ENCODE measurements around the gene GINS2. TPM values are rescaled to one million over a fixed set of nuclear protein-coding genes. Genes with fewer than 3 reads are reported as not detected.

The GINS2 gene
- total RNA-seq, 4 donors from 2014 or later = 1.8 to 2.5 (median 1.9) TPM; not detected in 1

GRCh38 chr16:85662976-85663830 lies 25.6 kb downstream of the GINS2 start:
- no peaks in the 10 kb centered on the region for H3K27me3 ChIP-seq
- peaks cover 4% of the 10 kb centered on the region for H3K4me1 ChIP-seq
- no peak for TF ChIP-seq EP300 (IDR thresholded peaks at IDR 0.05)
- TF ChIP-seq POLR2AphosphoS5 (IDR thresholded peaks at IDR 0.05) = no peak
- TF ChIP-seq CTCF (IDR thresholded peaks at IDR 0.05) = no peak
- TF ChIP-seq POLR2A (IDR thresholded peaks at IDR 0.05) = no peak
- WGBS = 94% methylated on average over 38 of the region's 38 CpGs
- H3K36me3 ChIP-seq = peaks cover 94% of the 10 kb centered on the region
- DNase-seq (ENCODE audit: low spot score in 2 of 2) = no peak
- H3K27ac ChIP-seq = no peak overlapping the region
- H3K4me3 ChIP-seq = no peak overlapping the region
- no peaks in the 10 kb centered on the region for H3K9me3 ChIP-seq

- peaks cover 94% of the 10 kb centered on the region for H3K36me3 ChIP-seq
- no CpG with 5 or more reads among the region's 3 CpGs for WGBS
Measured at GRCh38 chr16:85662482-85662812, 26.3 kb downstream of the GINS2 start.

GRCh38 chr16:85661740-85662481 lies 26.8 kb downstream of the GINS2 start:
- 94% methylated on average over 19 of the region's 26 CpGs for WGBS
- no peaks in the 10 kb centered on the region for H3K9me3 ChIP-seq
- TF ChIP-seq CTCF (IDR thresholded peaks at IDR 0.05) (no peak), EP300 (IDR thresholded peaks at IDR 0.05) (no peak), POLR2AphosphoS5 (IDR thresholded peaks at IDR 0.05) (no peak), POLR2A (IDR thresholded peaks at IDR 0.05) (no peak)
- H3K4me1 ChIP-seq = peaks cover 4% of the 10 kb centered on the region
- H3K27ac ChIP-seq = no peak overlapping the region
- peaks cover 94% of the 10 kb centered on the region for H3K36me3 ChIP-seq
- H3K27me3 ChIP-seq = no peaks in the 10 kb centered on the region
- no peak overlapping the region for H3K4me3 ChIP-seq
- DNase-seq (ENCODE audit: low spot score in 2 of 2) = peak in 1 of 2 donors; percentile 50

More at GRCh38 chr16:85662482-85662812, 26.3 kb downstream of the GINS2 start:
- Histone ChIP-seq H3K4me1 (peaks cover 4% of the 10 kb centered on the region), H3K4me3 (no peak overlapping the region), H3K27me3 (no peaks in the 10 kb centered on the region), H3K9me3 (no peaks in the 10 kb centered on the region), H3K27ac (no peak overlapping the region)
- no peak for DNase-seq (ENCODE audit: low spot score in 2 of 2)
- TF ChIP-seq CTCF (IDR thresholded peaks at IDR 0.05) (no peak), EP300 (IDR thresholded peaks at IDR 0.05) (no peak), POLR2A (IDR thresholded peaks at IDR 0.05) (no peak), POLR2AphosphoS5 (IDR thresholded peaks at IDR 0.05) (no peak)

GRCh38 chr16:85660843-85661739 lies 27.7 kb downstream of the GINS2 start:
- no peak overlapping the region for H3K4me3 ChIP-seq
- no peaks in the 10 kb centered on the region for H3K9me3 ChIP-seq
- peaks cover 94% of the 10 kb centered on the region for H3K36me3 ChIP-seq
- peaks cover 4% of the 10 kb centered on the region for H3K4me1 ChIP-seq
- H3K27me3 ChIP-seq = no peaks in the 10 kb centered on the region
- no peak overlapping the region for H3K27ac ChIP-seq
- TF ChIP-seq CTCF (IDR thresholded peaks at IDR 0.05) (no peak), EP300 (IDR thresholded peaks at IDR 0.05) (no peak), POLR2AphosphoS5 (IDR thresholded peaks at IDR 0.05) (no peak)
- peak in 1 of 2 donors; percentile 76 for DNase-seq (ENCODE audit: low spot score in 2 of 2)
- 92% methylated on average over 13 of the region's 42 CpGs for WGBS

Measured in suprapubic skin (tissue), 4 donors.